ENCODE results near the gene IRGC.

The IRGC gene

DNA sequence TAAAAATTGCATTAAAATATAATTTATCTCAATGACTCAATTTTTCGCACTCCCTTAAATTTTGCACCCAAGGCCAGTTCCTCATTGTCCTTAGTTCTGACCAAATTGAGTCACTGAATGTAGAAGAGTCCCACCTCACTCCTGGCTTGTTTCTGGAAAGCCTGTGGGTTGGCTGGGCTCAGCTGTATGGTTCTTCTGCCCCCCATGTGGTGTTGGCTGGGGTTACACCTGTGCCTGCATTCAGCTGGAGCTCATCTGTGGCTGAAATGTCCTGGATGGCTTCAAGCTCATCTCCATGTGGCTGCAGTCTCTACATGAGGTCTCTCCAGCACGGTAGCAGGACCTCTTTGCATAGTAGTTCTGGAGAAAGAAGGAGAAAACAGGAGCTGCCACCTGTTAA lies 7.2 kb upstream of the IRGC start:
- Histone ChIP-seq H3K79me2 (ENCODE audit: insufficient read depth, low read length) (no peaks in the 10 kb centered on the region), H3K9me3 (ENCODE audit: insufficient read depth, low read length) (peaks cover 7% of the 10 kb centered on the region), H3F3A (ENCODE audit: insufficient read depth) (no peaks in the 10 kb centered on the region), H3K9me2 (replicated peaks; ENCODE audit: insufficient read depth, low read length) (no peaks in the 10 kb centered on the region), H3K9ac (ENCODE audit: low read length) (no peak overlapping the region), H4K20me1 (ENCODE audit: low read depth, low read length) (no peaks in the 10 kb centered on the region), H3K27me3 (ENCODE audit: low read length) (no peaks in the 10 kb centered on the region), H3K4me3 (ENCODE audit: insufficient read depth, low read length, poor library complexity, severe bottlenecking) (no peak overlapping the region), H3K4me2 (ENCODE audit: low read depth, low read length, poor library complexity, severe bottlenecking) (no peak overlapping the region), H2AFZ (ENCODE audit: low read depth, low read length, severe bottlenecking) (no peak overlapping the region), H3K27ac (ENCODE audit: low read depth, low read length) (no peak overlapping the region), H3K36me3 (ENCODE audit: low read length) (no peaks in the 10 kb centered on the region)
- TF ChIP-seq, protein P1, sequence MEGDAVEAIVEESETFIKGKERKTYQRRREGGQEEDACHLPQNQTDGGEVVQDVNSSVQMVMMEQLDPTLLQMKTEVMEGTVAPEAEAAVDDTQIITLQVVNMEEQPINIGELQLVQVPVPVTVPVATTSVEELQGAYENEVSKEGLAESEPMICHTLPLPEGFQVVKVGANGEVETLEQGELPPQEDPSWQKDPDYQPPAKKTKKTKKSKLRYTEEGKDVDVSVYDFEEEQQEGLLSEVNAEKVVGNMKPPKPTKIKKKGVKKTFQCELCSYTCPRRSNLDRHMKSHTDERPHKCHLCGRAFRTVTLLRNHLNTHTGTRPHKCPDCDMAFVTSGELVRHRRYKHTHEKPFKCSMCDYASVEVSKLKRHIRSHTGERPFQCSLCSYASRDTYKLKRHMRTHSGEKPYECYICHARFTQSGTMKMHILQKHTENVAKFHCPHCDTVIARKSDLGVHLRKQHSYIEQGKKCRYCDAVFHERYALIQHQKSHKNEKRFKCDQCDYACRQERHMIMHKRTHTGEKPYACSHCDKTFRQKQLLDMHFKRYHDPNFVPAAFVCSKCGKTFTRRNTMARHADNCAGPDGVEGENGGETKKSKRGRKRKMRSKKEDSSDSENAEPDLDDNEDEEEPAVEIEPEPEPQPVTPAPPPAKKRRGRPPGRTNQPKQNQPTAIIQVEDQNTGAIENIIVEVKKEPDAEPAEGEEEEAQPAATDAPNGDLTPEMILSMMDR (IDR thresholded peaks at IDR 0.05; ENCODE audit: insufficient read depth, low read length, poor library complexity, severe bottlenecking), result no peak
- no peak for TF ChIP-seq EZH2phosphoT487 (conservative IDR thresholded peaks at IDR 0.05; ENCODE audit: low read length)

DNA sequence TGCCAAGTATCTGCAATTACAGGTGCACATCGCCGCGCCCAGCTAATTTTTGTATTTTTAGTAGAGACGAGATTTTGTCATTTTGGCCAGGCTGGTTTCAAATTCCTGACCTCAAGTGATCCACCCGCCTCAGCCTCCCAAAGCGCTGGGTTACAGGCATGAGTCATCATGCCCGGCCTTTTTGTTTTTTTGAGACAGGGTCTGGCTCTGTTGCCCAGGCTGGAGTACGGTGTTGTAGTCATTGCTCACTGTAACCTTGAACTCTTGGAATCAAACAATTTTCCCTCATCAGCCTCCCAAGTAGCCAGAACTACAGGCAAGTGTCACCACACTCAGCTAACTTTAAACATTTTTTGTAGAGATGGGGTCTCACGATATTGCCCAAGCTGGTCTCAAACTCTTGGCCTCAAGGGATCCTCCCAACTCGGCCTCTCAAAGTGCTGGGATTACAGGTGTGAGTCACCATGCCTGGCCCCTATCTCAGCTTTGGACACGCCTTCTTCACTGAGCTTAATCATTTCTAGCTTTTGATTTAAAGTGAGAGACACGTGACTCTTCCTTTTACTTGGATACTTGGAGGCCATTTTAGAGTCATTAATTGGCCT lies 4.0 kb upstream of the IRGC start:
- Histone ChIP-seq H3K9me3 (ENCODE audit: insufficient read depth, low read length) (peaks cover 7% of the 10 kb centered on the region), H4K20me1 (ENCODE audit: low read depth, low read length) (no peaks in the 10 kb centered on the region), H3K79me2 (ENCODE audit: insufficient read depth, low read length) (no peaks in the 10 kb centered on the region), H3K4me3 (ENCODE audit: insufficient read depth, low read length, poor library complexity, severe bottlenecking) (no peak overlapping the region), H3K9me2 (replicated peaks; ENCODE audit: insufficient read depth, low read length) (no peaks in the 10 kb centered on the region), H2AFZ (ENCODE audit: low read depth, low read length, severe bottlenecking) (no peak overlapping the region), H3K27ac (ENCODE audit: low read depth, low read length) (no peak overlapping the region), H3K27me3 (ENCODE audit: low read length) (no peaks in the 10 kb centered on the region), H3K4me2 (ENCODE audit: low read depth, low read length, poor library complexity, severe bottlenecking) (no peak overlapping the region), H3K36me3 (ENCODE audit: low read length) (no peaks in the 10 kb centered on the region), H3K9ac (ENCODE audit: low read length) (no peak overlapping the region), H3F3A (ENCODE audit: insufficient read depth) (no peaks in the 10 kb centered on the region)
- no peak for TF ChIP-seq EZH2phosphoT487 (conservative IDR thresholded peaks at IDR 0.05; ENCODE audit: low read length)
- TF ChIP-seq, protein P1 (IDR thresholded peaks at IDR 0.05; ENCODE audit: insufficient read depth, low read length, poor library complexity, severe bottlenecking), result no peak

DNA sequence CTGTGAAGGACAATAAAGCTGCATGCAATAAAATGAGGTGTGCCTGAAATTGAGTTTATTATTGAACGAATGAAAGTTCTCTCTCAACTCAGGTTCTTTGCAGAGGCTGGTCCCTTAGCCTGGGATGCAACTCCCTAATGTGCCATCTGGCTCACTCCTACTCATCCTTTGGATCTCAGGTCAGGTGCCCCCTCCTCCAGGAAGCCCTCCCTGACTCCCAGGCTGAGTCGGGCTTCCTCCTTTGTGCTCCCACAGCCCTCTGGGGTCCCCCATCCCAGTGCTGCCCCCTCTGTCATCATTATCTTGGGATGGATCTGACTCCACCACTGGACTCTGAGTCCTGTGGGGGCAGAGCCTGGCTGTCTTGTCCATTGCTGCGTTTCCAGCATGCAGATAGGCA lies 2.7 kb upstream of the IRGC start:
- no peaks in the 10 kb centered on the region for H3K36me3 ChIP-seq (ENCODE audit: low read length)
- no peak overlapping the region for H2AFZ ChIP-seq (ENCODE audit: low read depth, low read length, severe bottlenecking)
- TF ChIP-seq EZH2phosphoT487 (conservative IDR thresholded peaks at IDR 0.05; ENCODE audit: low read length), result no peak
- TF ChIP-seq, protein P1 (IDR thresholded peaks at IDR 0.05; ENCODE audit: insufficient read depth, low read length, poor library complexity, severe bottlenecking), result no peak
- no peak overlapping the region for H3K9ac ChIP-seq (ENCODE audit: low read length)
- no peaks in the 10 kb centered on the region for H3F3A ChIP-seq (ENCODE audit: insufficient read depth)
- H3K79me2 ChIP-seq (ENCODE audit: insufficient read depth, low read length), result no peaks in the 10 kb centered on the region
- H3K4me3 ChIP-seq (ENCODE audit: insufficient read depth, low read length, poor library complexity, severe bottlenecking), result no peak overlapping the region
- no peaks in the 10 kb centered on the region for H4K20me1 ChIP-seq (ENCODE audit: low read depth, low read length)
- H3K27me3 ChIP-seq (ENCODE audit: low read length), result no peaks in the 10 kb centered on the region
- H3K4me2 ChIP-seq (ENCODE audit: low read depth, low read length, poor library complexity, severe bottlenecking), result no peak overlapping the region
- H3K9me2 ChIP-seq (replicated peaks; ENCODE audit: insufficient read depth, low read length), result no peaks in the 10 kb centered on the region
- H3K9me3 ChIP-seq (ENCODE audit: insufficient read depth, low read length), result peaks cover 7% of the 10 kb centered on the region
- no peak overlapping the region for H3K27ac ChIP-seq (ENCODE audit: low read depth, low read length)

Data from SU-DHL-6 (cell line).